GM12873 (cell line): Measurements from ENCODE around the gene LRTM2.

Experiments
- CTCF ChIP-seq: IDR thresholded peaks from 2 replicates; pipeline ENCODE4 v1.5.1; 2012; ENCODE audit warnings: low read depth, mild to moderate bottlenecking, moderate library complexity, low read length, control low read depth; ENCODE audit not compliant: insufficient read depth; ENCODE audit errors: missing control alignments

Gene LRTM2

GRCh38 chr12:1859643-1860042 lies 39.3 kb downstream of the LRTM2 start:
- no peak for TF ChIP-seq CTCF

GRCh38 chr12:1862973-1863372 lies 42.6 kb downstream of the LRTM2 start:
- TF ChIP-seq CTCF: no peak

- no peak for TF ChIP-seq CTCF
Measured at GRCh38 chr12:1863823-1864222, 43.5 kb downstream of the LRTM2 start.

GRCh38 chr12:1864456-1864855 lies 44.1 kb downstream of the LRTM2 start:
- TF ChIP-seq CTCF: no peak

- no peak for TF ChIP-seq CTCF
Measured at GRCh38 chr12:1864867-1865266, 44.5 kb downstream of the LRTM2 start.

- TF ChIP-seq CTCF: no peak
Measured at GRCh38 chr12:1865284-1865866, 45.0 kb downstream of the LRTM2 start.

GRCh38 chr12:1869145-1869544 lies 48.8 kb downstream of the LRTM2 start:
- TF ChIP-seq CTCF: no peak

GRCh38 chr12:1870086-1870485 lies 49.7 kb downstream of the LRTM2 start:
- TF ChIP-seq CTCF: no peak
